Measurements from ENCODE around the gene EIF4EBP3.

Gene EIF4EBP3

DNA sequence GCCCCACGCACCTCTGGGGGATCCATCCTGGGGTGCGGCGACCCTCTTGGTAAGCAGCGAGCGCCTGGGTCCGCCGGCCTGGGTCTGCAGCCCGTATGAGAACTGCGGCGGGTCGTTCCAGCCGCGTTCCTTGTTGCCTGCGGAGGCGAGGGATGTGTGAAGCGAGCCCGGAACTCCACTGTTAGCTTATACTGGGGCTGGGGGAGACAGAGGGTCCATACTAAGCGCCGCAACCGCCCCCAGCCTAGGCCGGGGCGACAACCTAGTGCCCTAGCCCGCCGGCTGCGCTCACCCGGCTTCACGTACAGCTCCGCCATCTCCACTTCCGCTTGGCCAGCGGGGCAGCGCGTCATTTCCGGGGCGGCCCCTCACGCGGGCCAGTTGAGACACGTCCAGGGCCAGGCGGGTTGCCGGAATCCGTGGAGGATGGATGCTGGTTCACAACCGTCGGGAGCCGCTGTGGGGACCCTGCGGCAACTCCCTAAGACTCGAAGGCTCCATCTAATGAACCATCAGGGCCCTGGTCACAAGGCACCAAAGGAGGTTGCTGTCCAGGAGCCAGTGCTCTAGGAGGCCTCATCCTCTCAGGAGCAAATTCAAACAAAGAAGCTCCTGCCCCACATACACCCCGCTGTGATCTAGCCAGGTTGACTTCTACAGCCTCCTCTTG is 9.8 kb downstream of the EIF4EBP3 start, which contains the start of gene SRA1:
SRA1 (minus strand) TSS at position 338 of the 670 bp plus-strand sequence; CDS start at position 317, 21 bp downstream.
- peak within 1 kb of the TSS; percentile 91 for H3K4me3 ChIP-seq (ENCODE audit: low read depth, low read length)
- DNase-seq (ENCODE audit: low read depth), result peak; percentile 92
- TF ChIP-seq POLR2A (IDR thresholded peaks at IDR 0.05; ENCODE audit: extremely low read depth, insufficient read length), result peak; percentile 72
- no peak for TF ChIP-seq CTCF (IDR thresholded peaks at IDR 0.05; ENCODE audit: low read depth, low read length)
- TF ChIP-seq MYC (IDR thresholded peaks at IDR 0.05; ENCODE audit: low read depth, low read length), result peak; percentile 56
- TF ChIP-seq MAX (IDR thresholded peaks at IDR 0.05; ENCODE audit: low read depth, low read length), result peak; percentile 53; the same call in 1 of the 2 replicates

DNA sequence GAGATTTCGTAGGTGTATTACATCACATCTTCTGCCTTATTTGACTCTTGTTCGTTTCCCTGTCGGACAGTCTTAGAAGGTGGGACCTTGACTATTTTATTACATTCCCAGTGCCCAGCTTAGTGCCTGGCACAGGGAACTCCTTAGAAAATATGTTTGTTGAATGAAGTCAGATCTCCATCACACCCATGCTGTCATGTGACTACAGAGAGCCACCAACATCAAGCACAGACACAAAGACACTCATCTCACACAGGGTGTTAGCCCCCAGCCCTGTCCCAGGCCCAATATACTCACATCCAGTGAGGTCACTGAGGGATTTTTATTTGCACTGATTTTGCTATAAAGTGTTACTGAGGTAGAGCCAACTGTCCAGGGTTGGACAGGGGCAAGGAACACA is 10.5 kb downstream of the EIF4EBP3 start:
- TF ChIP-seq MAX (IDR thresholded peaks at IDR 0.05; ENCODE audit: low read depth, low read length), result no peak
- no peak for DNase-seq (ENCODE audit: low read depth)
- H3K4me3 ChIP-seq (ENCODE audit: low read depth, low read length), result peak overlapping the region; percentile 48

DNA sequence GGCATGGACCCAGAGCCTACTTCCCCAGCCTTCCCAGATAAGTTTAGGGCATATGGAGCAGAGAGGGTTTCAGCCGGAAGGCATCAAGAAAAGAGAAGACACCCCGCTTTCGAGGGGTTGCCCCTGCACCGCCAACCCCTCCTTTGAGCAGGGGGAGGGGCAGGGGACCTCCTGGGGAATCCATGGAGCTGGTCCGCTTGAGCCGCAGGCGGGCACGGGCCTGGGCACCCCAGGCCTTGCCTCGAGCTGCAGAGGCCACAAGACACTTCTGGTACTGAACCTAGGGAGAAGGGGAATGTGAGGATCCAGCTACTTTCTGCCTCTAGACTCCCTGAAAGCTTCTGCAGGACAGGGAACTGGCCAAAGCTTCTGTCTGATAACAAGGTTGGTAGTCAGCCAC is 11.1 kb downstream of the EIF4EBP3 start:
- no peak overlapping the region for H3K4me3 ChIP-seq (ENCODE audit: low read depth, low read length)
- no peak for TF ChIP-seq CTCF (IDR thresholded peaks at IDR 0.05; ENCODE audit: low read depth, low read length)
- no peak for TF ChIP-seq MAX (IDR thresholded peaks at IDR 0.05; ENCODE audit: low read depth, low read length)
- TF ChIP-seq POLR2A (IDR thresholded peaks at IDR 0.05; ENCODE audit: extremely low read depth, insufficient read length), result no peak
- TF ChIP-seq MYC (IDR thresholded peaks at IDR 0.05; ENCODE audit: low read depth, low read length), result no peak
- no peak for DNase-seq (ENCODE audit: low read depth)

DNA sequence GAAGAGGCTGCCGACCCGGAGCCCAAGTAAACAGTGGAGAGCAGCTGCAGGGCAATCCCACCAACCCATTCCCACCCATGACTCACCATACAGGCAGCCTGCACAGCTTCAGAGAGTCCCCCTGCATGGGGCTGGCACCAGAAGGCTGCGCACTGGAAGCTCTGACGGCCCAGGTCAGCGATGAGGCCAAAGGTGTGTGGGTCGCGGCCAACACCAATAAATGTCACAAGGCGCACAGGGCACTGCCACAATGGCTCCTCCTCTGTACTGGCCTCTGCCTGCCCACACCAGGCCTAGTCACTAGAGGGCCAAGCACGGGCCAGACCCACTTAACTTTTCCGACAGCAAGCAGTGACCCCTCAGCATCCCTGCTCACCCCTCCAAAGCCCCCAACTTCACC is 12.8 kb downstream of the EIF4EBP3 start:
- DNase-seq (ENCODE audit: low read depth), result no peak
- TF ChIP-seq MYC (IDR thresholded peaks at IDR 0.05; ENCODE audit: low read depth, low read length) (no peak), CTCF (IDR thresholded peaks at IDR 0.05; ENCODE audit: low read depth, low read length) (no peak), POLR2A (IDR thresholded peaks at IDR 0.05; ENCODE audit: extremely low read depth, insufficient read length) (no peak), MAX (IDR thresholded peaks at IDR 0.05; ENCODE audit: low read depth, low read length) (no peak)
- H3K4me3 ChIP-seq (ENCODE audit: low read depth, low read length), result no peak overlapping the region

- TF ChIP-seq CTCF (IDR thresholded peaks at IDR 0.05; ENCODE audit: low read depth, low read length), result no peak
- TF ChIP-seq MYC (IDR thresholded peaks at IDR 0.05; ENCODE audit: low read depth, low read length), result no peak
- TF ChIP-seq POLR2A (IDR thresholded peaks at IDR 0.05; ENCODE audit: extremely low read depth, insufficient read length), result no peak
- no peak for TF ChIP-seq MAX (IDR thresholded peaks at IDR 0.05; ENCODE audit: low read depth, low read length)
- DNase-seq (ENCODE audit: low read depth), result no peak
- no peak overlapping the region for H3K4me3 ChIP-seq (ENCODE audit: low read depth, low read length)
Observed at GRCh38 chr5:140561753-140562523, 14.5 kb downstream of the EIF4EBP3 start.

DNA sequence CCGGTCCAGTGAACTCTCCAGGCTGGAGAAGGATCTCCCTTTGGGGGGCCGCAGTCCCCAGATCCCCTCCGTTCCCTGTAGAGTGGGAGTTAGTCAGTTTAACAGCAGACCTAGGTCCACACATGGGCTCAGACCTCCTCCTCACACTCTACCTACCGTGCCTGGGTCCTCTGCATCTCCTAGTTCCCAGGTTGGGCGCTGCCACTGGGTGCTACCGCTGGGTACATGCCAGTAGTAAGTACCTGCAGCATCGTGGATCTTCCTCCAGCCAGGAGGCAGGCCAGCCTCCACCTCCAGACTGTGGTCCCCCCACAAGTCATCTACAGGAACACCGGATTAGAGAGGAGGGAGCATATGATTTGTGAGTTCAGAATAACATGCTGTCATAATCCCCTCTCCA is 16.1 kb downstream of the EIF4EBP3 start:
- peak overlapping the region; percentile 95 for H3K4me3 ChIP-seq (ENCODE audit: low read depth, low read length)
- no peak for DNase-seq (ENCODE audit: low read depth)
- TF ChIP-seq POLR2A (IDR thresholded peaks at IDR 0.05; ENCODE audit: extremely low read depth, insufficient read length), result no peak
